ENCODE results near the gene PRSS1.

DNA sequence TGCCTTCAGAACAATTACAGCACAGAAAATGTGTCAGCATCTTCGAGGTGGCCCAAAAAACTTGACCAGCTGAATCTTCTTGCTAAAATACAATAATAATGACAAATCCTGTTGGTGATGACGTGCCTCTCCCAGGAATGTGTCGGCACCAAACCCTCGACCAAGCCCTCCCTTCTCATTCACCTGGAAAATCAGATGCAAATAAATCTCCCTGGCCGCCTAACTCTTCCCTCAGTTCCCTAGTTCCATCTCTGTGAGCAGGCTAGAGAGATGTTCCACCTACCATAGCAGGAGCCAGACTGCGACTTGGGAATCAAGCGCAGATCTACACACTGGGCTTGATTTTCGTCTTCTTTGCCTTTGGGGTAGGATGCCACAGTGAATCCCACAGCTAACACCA is 4.1 kb downstream of the PRSS1 start:
- TF ChIP-seq POLR2A (IDR thresholded peaks at IDR 0.05), result no peak
- TF ChIP-seq, protein P1, sequence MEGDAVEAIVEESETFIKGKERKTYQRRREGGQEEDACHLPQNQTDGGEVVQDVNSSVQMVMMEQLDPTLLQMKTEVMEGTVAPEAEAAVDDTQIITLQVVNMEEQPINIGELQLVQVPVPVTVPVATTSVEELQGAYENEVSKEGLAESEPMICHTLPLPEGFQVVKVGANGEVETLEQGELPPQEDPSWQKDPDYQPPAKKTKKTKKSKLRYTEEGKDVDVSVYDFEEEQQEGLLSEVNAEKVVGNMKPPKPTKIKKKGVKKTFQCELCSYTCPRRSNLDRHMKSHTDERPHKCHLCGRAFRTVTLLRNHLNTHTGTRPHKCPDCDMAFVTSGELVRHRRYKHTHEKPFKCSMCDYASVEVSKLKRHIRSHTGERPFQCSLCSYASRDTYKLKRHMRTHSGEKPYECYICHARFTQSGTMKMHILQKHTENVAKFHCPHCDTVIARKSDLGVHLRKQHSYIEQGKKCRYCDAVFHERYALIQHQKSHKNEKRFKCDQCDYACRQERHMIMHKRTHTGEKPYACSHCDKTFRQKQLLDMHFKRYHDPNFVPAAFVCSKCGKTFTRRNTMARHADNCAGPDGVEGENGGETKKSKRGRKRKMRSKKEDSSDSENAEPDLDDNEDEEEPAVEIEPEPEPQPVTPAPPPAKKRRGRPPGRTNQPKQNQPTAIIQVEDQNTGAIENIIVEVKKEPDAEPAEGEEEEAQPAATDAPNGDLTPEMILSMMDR (IDR thresholded peaks at IDR 0.05), result no peak

Measured in esophagus squamous epithelium (tissue), 4 donors.